OCI-LY7 (cell line): ENCODE data around the gene IL17REL.

Experiments
- CTCF ChIP-seq: fragments of 200-600 bp; sonication (generic); conservative IDR thresholded peaks from 2 replicates; pipeline ENCODE4 v1.5.1; 2014; ENCODE audit warnings: mild to moderate bottlenecking, antibody characterized with exemption, low read length, moderate library complexity, mixed read lengths
- EZH2phosphoT487 ChIP-seq: fragments of 200-600 bp; sonication (generic); IDR thresholded peaks from 2 replicates; pipeline ENCODE4 v1.6.1; 2018; ENCODE audit warnings: low read depth, borderline replicate concordance, mild to moderate bottlenecking, mixed run types, antibody characterized with exemption, low read length, moderate library complexity, mixed read lengths

GRCh38 chr22:49951678-49951985 lies 60.9 kb downstream of the IL17REL start:
- TF ChIP-seq CTCF (no peak), EZH2phosphoT487 (no peak)
